Body of pancreas (tissue), 4 donors: ENCODE data around the gene HTR3D. TPM values are rescaled to one million over a fixed set of nuclear protein-coding genes. Genes with fewer than 3 reads are reported as not detected.

Source experiments
- ATAC-seq: fragments of 150-250 bp; one replicate; pipeline ENCODE4 v1.9.1; 2016
- DNase-seq, 4 donors: peaks; one replicate each; pipeline ENCODE4 v3.0.0-alpha.2; 2019
- H3K27ac ChIP-seq, 4 donors: fragments of 200-600 bp; sonication (generic); 1 replicate in 3 of 4; 2 replicates in 1 of 4; pipeline versions ENCODE4 v1.5.1 to v1.6.1; 2016 to 2019; ENCODE audit warnings: mild to moderate bottlenecking in 1 of 4, mixed read lengths in 1 of 4, moderate library complexity in 1 of 4
- H3K27me3 ChIP-seq, 2 donors: fragments of 200-600 bp; sonication (generic); one replicate each; pipeline ENCODE4 v1.6.0; 2016; ENCODE audit warnings: mild to moderate bottlenecking in 1 of 2
- H3K36me3 ChIP-seq, 2 donors: fragments of 200-600 bp; sonication (generic); replicated peaks in 1 of 2; 2 replicates each; pipeline ENCODE4 v1.5.1; 2016; ENCODE audit warnings: low read depth in 2 of 2; ENCODE audit not compliant: insufficient read depth in 1 of 2
- H3K4me1 ChIP-seq: fragments of 200-600 bp; sonication (generic); one replicate; pipeline ENCODE4 v1.6.0; 2016
- H3K4me3 ChIP-seq, 2 donors: fragments of 200-600 bp; sonication (generic); 1 replicate in 1 of 2; 2 replicates in 1 of 2; pipeline ENCODE4 v1.5.1; 2016 to 2019
- H3K9me3 ChIP-seq, 3 donors: fragments of 200-600 bp; sonication (generic); 1 replicate in 2 of 3; 2 replicates in 1 of 3; pipeline ENCODE4 v1.5.1; 2016
- POLR2A ChIP-seq, 3 donors: fragments of 450-650 bp; IDR thresholded peaks; one replicate each; pipeline ENCODE4 v1.6.1; 2016; ENCODE audit warnings: antibody characterized with exemption in 3 of 3, mild to moderate bottlenecking in 2 of 3
- WGBS, 2 donors: methylation state at CpG; one replicate each; pipeline ENCODE4 v1.1.5; 2017; 5-methylcytosine and 5-hydroxymethylcytosine counted together
- intact Hi-C: fragments of 100-400 bp; cut with DNase I; formaldehyde crosslinking; loops from one replicate; pipeline ENCODE4 v1.15.1; 2023
- total RNA-seq, 2 donors: library from RNA; depleted of rRNA; stranded (reverse); fragments of >200 nt; gene quantifications; one replicate each; pipeline ENCODE4 v1.1.0, GENCODE V29; 2016
- TF ChIP-seq, protein P1 (sequence below), 7 experiments: fragments of 450-650 bp in 4 of 7; fragments of 200-600 bp in 3 of 7; sonication (generic) in 3 of 7; IDR thresholded peaks; one replicate each; pipeline ENCODE4 v1.5.1; 2016 to 2019; ENCODE audit warnings: antibody characterized with exemption in 7 of 7

The HTR3D gene
- total RNA-seq, 2 donors from 2014 or later = not detected

DNA sequence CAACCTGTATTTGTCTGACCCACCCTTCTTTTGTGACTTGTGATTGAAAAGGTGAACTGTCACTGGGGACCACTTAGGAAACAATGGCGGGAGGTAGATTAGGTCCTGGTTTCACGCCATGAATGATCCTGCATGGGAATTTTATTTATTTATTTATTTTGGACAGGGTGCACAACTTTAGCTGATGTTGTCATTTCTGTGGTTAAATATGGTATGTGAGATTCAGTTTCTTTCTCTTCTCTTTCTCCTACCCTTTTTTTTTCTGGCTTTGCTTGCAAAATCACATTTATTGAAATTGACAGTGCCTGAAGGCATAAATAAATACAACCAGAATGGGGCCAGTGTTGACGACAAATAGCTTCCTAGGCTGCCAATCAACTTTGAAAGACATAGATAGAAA, 47.3 kb downstream of the HTR3D start:
- Histone ChIP-seq H3K4me3 (no peak overlapping the region), H3K27ac (no peak overlapping the region), H3K4me1 (no peaks in the 10 kb centered on the region), H3K36me3 (no peaks in the 10 kb centered on the region), H3K9me3 (no peaks in the 10 kb centered on the region), H3K27me3 (no peaks in the 10 kb centered on the region)
- intact Hi-C loops = no loop called here
- no peak for TF ChIP-seq POLR2A (IDR thresholded peaks at IDR 0.05)
- TF ChIP-seq, protein P1, sequence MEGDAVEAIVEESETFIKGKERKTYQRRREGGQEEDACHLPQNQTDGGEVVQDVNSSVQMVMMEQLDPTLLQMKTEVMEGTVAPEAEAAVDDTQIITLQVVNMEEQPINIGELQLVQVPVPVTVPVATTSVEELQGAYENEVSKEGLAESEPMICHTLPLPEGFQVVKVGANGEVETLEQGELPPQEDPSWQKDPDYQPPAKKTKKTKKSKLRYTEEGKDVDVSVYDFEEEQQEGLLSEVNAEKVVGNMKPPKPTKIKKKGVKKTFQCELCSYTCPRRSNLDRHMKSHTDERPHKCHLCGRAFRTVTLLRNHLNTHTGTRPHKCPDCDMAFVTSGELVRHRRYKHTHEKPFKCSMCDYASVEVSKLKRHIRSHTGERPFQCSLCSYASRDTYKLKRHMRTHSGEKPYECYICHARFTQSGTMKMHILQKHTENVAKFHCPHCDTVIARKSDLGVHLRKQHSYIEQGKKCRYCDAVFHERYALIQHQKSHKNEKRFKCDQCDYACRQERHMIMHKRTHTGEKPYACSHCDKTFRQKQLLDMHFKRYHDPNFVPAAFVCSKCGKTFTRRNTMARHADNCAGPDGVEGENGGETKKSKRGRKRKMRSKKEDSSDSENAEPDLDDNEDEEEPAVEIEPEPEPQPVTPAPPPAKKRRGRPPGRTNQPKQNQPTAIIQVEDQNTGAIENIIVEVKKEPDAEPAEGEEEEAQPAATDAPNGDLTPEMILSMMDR (IDR thresholded peaks at IDR 0.05) = no peak
- DNase-seq (no peak), ATAC-seq (no peak)
- WGBS, 2 donors = 81 to 85% methylated on average over 3 of the region's 3 CpGs

DNA sequence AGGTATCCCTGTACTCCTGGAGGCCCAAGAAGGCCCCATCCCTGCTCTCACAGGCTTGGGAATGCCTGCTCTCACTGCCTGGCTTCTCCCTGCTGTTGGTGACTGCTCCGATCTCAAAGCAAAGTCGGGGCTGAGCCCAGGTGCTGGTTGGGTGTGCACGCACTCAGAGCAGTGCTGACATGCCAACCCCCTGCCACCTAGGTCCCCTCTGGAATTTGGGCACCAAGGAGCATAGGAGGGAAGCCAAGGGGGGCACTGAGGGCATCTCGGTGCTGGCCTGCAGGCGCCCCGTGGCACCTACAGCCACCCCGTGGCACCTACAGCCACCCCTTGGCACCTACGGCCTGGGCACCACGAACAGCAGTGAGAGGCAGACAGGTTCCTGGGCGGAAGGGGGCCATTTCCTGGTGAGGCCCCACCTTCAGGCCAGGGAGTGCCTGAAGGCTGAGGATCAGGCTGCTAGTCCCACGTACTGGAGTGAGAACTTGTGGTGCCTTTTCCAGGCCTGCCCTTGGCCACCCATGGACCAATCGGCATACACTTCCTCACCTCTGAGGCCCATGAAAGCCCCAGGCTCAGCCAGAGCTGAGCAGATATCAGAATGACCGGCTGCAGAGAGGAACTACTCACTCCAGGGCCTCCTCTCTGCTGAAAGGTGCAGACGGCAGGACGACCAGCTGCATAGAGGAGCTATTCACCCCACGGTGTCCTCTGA, 49.7 kb downstream of the HTR3D start:
- TF ChIP-seq, protein P1 (IDR thresholded peaks at IDR 0.05) = no peak
- 77 to 84% methylated on average over 11 to 15 of the region's 16 CpGs for WGBS, 2 donors
- no peak for DNase-seq
- Histone ChIP-seq H3K36me3 (no peaks in the 10 kb centered on the region), H3K27ac (no peak overlapping the region), H3K9me3 (no peaks in the 10 kb centered on the region), H3K4me3 (no peak overlapping the region), H3K4me1 (no peaks in the 10 kb centered on the region), H3K27me3 (no peaks in the 10 kb centered on the region)
- no peak for ATAC-seq
- intact Hi-C loops = no loop called here

DNA sequence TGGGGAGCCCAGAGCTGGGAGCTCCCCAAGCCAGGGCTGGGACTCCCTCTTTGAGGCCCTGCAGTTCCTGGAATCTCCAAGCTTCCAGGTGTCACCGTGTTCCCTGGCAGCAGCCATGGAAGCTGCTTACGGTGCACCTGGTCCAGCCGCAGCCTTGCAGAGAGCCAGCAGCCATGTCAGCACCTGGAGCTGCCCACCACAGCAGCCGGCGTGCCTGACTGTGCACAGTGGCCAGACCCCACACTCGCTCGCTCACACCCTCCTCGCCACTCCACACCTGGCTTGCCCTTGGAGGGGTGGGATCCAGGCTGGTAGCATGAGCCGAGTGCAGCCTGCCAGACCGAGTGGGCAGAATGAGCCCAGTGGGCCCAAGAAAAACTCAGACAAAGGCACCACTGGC, 50.5 kb downstream of the HTR3D start:
- no peaks in the 10 kb centered on the region for H3K36me3 ChIP-seq
- intact Hi-C loops = no loop called here
- ATAC-seq (no peak), DNase-seq (no peak)
- no peak for TF ChIP-seq POLR2A (IDR thresholded peaks at IDR 0.05)
- TF ChIP-seq, protein P1 (IDR thresholded peaks at IDR 0.05) = no peak
- H3K27me3 ChIP-seq = no peaks in the 10 kb centered on the region
- H3K4me1 ChIP-seq = no peaks in the 10 kb centered on the region
- WGBS, 2 donors = 82 to 91% methylated on average over 2 to 10 of the region's 10 CpGs
- no peaks in the 10 kb centered on the region for H3K9me3 ChIP-seq
- no peak overlapping the region for H3K4me3 ChIP-seq
- no peak overlapping the region for H3K27ac ChIP-seq

DNA sequence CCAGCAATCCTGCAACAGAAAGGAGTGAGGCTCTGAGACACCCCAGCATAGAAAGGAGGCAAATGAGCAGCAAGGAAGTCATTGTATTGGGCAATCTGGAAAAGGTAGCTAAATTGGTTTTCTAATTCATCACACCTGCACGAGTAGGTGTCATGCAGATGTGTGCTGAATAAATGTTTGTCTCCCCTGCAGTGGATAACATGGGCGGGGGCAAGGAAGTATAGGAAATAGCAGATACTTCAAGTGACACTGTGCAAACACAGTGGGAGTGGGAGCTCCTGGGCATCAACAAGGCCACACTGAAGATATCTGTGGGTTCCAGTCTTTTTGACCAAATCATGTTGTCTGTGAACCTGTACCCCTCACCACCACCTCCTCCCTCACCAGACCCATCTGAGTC, 50.9 kb downstream of the HTR3D start:
- Histone ChIP-seq H3K4me3 (no peak overlapping the region), H3K36me3 (no peaks in the 10 kb centered on the region), H3K27me3 (no peaks in the 10 kb centered on the region), H3K9me3 (no peaks in the 10 kb centered on the region), H3K27ac (no peak overlapping the region), H3K4me1 (no peaks in the 10 kb centered on the region)
- TF ChIP-seq POLR2A (IDR thresholded peaks at IDR 0.05) = no peak
- TF ChIP-seq, protein P1 (IDR thresholded peaks at IDR 0.05) = no peak
- DNase-seq = no peak
- WGBS, 2 donors = 43 to 60% methylated on average over 2 of the region's 2 CpGs
- no peak for ATAC-seq
- intact Hi-C loops = no loop called here

DNA sequence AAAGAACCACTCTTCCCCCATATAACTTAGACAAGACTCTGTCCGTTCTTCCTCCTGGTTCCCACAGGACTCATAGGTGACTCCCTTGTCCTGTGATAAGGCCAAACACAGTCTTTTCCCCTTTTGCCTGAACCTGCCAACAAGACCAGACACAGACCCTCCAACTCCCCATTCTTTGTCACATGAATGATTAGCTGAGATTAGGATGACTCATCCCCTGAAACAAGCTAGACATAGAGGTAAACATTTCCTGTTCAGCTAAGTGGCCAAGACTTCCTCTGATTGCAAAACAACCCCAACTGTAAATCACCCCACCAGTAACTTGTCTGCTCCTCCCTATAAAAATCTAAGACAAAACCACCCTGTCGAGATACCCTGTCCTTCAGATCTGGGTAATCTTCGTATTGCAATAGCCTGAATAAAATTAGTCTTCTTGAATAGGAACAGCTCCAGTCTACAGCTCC, 53.9 kb downstream of the HTR3D start:
- H3K4me1 ChIP-seq = no peaks in the 10 kb centered on the region
- ATAC-seq (no peak), DNase-seq (no peak)
- no peaks in the 10 kb centered on the region for H3K9me3 ChIP-seq
- TF ChIP-seq, protein P1 (IDR thresholded peaks at IDR 0.05) = no peak
- no peak for TF ChIP-seq POLR2A (IDR thresholded peaks at IDR 0.05)
- H3K36me3 ChIP-seq = no peaks in the 10 kb centered on the region
- WGBS, 2 donors = 50 to 62% methylated on average over 3 of the region's 3 CpGs
- no peaks in the 10 kb centered on the region for H3K27me3 ChIP-seq
- intact Hi-C loops = no loop called here
- H3K27ac ChIP-seq = no peak overlapping the region
- H3K4me3 ChIP-seq = no peak overlapping the region
